ENCODE measurements around the gene SLC39A11.
"Not testable (repeated sequence)": the region's sequence is repeated elsewhere in the genome, so short reads cannot be mapped to it uniquely, and the experiment has no call there.

- not testable (repeated sequence) for TF ChIP-seq CTCF (IDR thresholded peaks at IDR 0.05; ENCODE audit: insufficient read depth, low read length); REST (IDR thresholded peaks at IDR 0.05; ENCODE audit: insufficient replicate concordance, low read depth); POLR2AphosphoS5 (IDR thresholded peaks at IDR 0.05; ENCODE audit: low read depth); SPI1 (IDR thresholded peaks at IDR 0.05; ENCODE audit: borderline replicate concordance, low read depth)
These were observed 268.2 kb downstream of the SLC39A11 start for GRCh38 chr17:72824267-72824666.

Data from HL-60 (cell line).